GM18505 (cell line): ENCODE data around the gene MBP.

Experiments used
- ATAC-seq: cut with Tn5 transposase; IDR thresholded peaks from one replicate; pipeline ENCODE4 v1.9.1; 2021; ENCODE audit not compliant: unreplicated experiment
- POLR2A ChIP-seq: IDR thresholded peaks from 4 replicates; pipeline ENCODE4 v1.6.1; 2011; ENCODE audit warnings: borderline replicate concordance; ENCODE audit not compliant: insufficient read depth, insufficient read length; ENCODE audit errors: extremely low read depth

The MBP gene

GRCh38 chr18:77074431-77074830 is 58.2 kb downstream of the MBP start:
- ATAC-seq = no peak
- TF ChIP-seq POLR2A = no peak

- ATAC-seq = no peak
- no peak for TF ChIP-seq POLR2A
Observed at GRCh38 chr18:77073336-77074093, 59.1 kb downstream of the MBP start.

- no peak for TF ChIP-seq POLR2A
- ATAC-seq = no peak
Observed at GRCh38 chr18:77072566-77072965, 60.0 kb downstream of the MBP start.

- no peak for ATAC-seq
- no peak for TF ChIP-seq POLR2A
Observed at GRCh38 chr18:77071711-77072292, 60.8 kb downstream of the MBP start.

- TF ChIP-seq POLR2A = no peak
- no peak for ATAC-seq
Observed at GRCh38 chr18:77071061-77071460, 61.5 kb downstream of the MBP start.

- TF ChIP-seq POLR2A = no peak
Observed at GRCh38 chr18:77070627-77071026, 62.0 kb downstream of the MBP start.

GRCh38 chr18:77069931-77070330 is 62.7 kb downstream of the MBP start:
- no peak for TF ChIP-seq POLR2A
- no peak for ATAC-seq

More at GRCh38 chr18:77070627-77071026, 62.0 kb downstream of the MBP start:
- no peak for ATAC-seq

- ATAC-seq = no peak
- TF ChIP-seq POLR2A = no peak
Observed at GRCh38 chr18:77069482-77069881, 63.1 kb downstream of the MBP start.

GRCh38 chr18:77068321-77069312 is 64.0 kb downstream of the MBP start:
- TF ChIP-seq POLR2A = peak; percentile 31
- peak; percentile 32 for ATAC-seq

- ATAC-seq = peak; percentile 27
- TF ChIP-seq POLR2A = peak; percentile 19
Observed at GRCh38 chr18:77067291-77068061, 65.1 kb downstream of the MBP start.

- no peak for TF ChIP-seq POLR2A
- ATAC-seq = no peak
Observed at GRCh38 chr18:77066689-77067088, 65.9 kb downstream of the MBP start.

GRCh38 chr18:77066101-77066500 is 66.5 kb downstream of the MBP start:
- no peak for TF ChIP-seq POLR2A
- ATAC-seq = no peak
